Caco-2 (cell line): ENCODE results near the gene AMD1. TPM values are rescaled to one million over a fixed set of nuclear protein-coding genes. Genes with fewer than 3 reads are reported as not detected.
"Not testable (repeated sequence)": the region's sequence is repeated elsewhere in the genome, so short reads cannot be mapped to it uniquely, and the experiment has no call there.

Source experiments
- BruUV-seq: library from RNA; stranded (reverse); fragments of 400-500 nt; replicated peaks from 2 replicates; lab custom pipeline; 2021; lab: Mats Ljungman, UMichigan
- CTCF ChIA-PET: fragments of 300-600 bp; sonication (Branson Sonifier 250); formaldehyde crosslinking; loops from one replicate; lab custom pipeline; 2022; ENCODE audit warnings: antibody characterized with exemption; lab: Charles Lee
- POLR2A ChIA-PET: fragments of 300-600 bp; sonication (Branson Sonifier 250); formaldehyde crosslinking; loops from one replicate; lab custom pipeline; 2022; ENCODE audit warnings: antibody characterized with exemption; lab: Charles Lee
- DNase-seq, 2 experiments: peaks; one replicate each; pipeline versions ENCODE4 v3.0.0 to v3.0.0-alpha.2; 2020 to 2022
- H3K27me3 ChIP-seq: replicated peaks from 2 replicates; pipeline ENCODE4 v1.6.0; 2011; ENCODE audit warnings: low read length; ENCODE audit not compliant: control insufficient read depth, insufficient read depth
- H3K36me3 ChIP-seq: 2 replicates; pipeline ENCODE4 v1.5.1; 2011; ENCODE audit warnings: low read length; ENCODE audit not compliant: control insufficient read depth, insufficient read depth
- H3K4me1 ChIP-seq: fragments of 250-450 bp; sonication (Bioruptor Pico); 2 replicates; pipeline ENCODE4 v1.5.1; 2020; ENCODE audit warnings: mild to moderate bottlenecking
- H3K4me3 ChIP-seq: 2 replicates; pipeline ENCODE4 v1.5.1; 2011; ENCODE audit warnings: low read depth, mild to moderate bottlenecking, control low read depth, low read length
- H3K9me3 ChIP-seq: fragments of 250-450 bp; sonication (Bioruptor Pico); 2 replicates; pipeline ENCODE4 v1.5.1; 2020; ENCODE audit warnings: mild to moderate bottlenecking, moderate library complexity
- H3K27ac Mint-ChIP-seq: one replicate; pipeline ENCODE4 v1.8.0; 2022; ENCODE audit warnings: mixed read lengths; ENCODE audit not compliant: unreplicated experiment
- H3K27me3 Mint-ChIP-seq: one replicate; pipeline ENCODE4 v1.8.0; 2022; ENCODE audit warnings: mixed read lengths; ENCODE audit not compliant: insufficient read depth, unreplicated experiment
- H3K36me3 Mint-ChIP-seq: one replicate; pipeline ENCODE4 v1.8.0; 2022; ENCODE audit warnings: mild to moderate bottlenecking, mixed read lengths; ENCODE audit not compliant: insufficient read depth, unreplicated experiment
- H3K4me1 Mint-ChIP-seq: one replicate; pipeline ENCODE4 v1.8.0; 2022; ENCODE audit warnings: low read depth, mixed read lengths; ENCODE audit not compliant: unreplicated experiment
- H3K4me3 Mint-ChIP-seq: one replicate; pipeline ENCODE4 v1.8.0; 2022; ENCODE audit warnings: mild to moderate bottlenecking, moderate library complexity, mixed read lengths; ENCODE audit not compliant: unreplicated experiment
- H3K9me3 Mint-ChIP-seq: one replicate; pipeline ENCODE4 v1.8.0; 2022; ENCODE audit warnings: mixed read lengths; ENCODE audit not compliant: unreplicated experiment
- CTCF ChIP-seq, 2 experiments: fragments of 200-600 bp in 1 of 2; IDR thresholded peaks; 1 replicate in 1 of 2; 2 replicates in 1 of 2; pipeline versions ENCODE4 v1.5.1 to v1.8.0; 2011 to 2022; ENCODE audit warnings: antibody characterized with exemption in 1 of 2, control low read depth in 1 of 2, inconsistent platforms in 1 of 2, low read depth in 1 of 2, low read length in 1 of 2, mild to moderate bottlenecking in 1 of 2, moderate library complexity in 1 of 2; ENCODE audit not compliant: insufficient read depth in 1 of 2, severe bottlenecking in 1 of 2, unreplicated experiment in 1 of 2
- intact Hi-C: fragments of 100-400 bp; cut with micrococcal nuclease; formaldehyde crosslinking; loops from one replicate; pipeline ENCODE4 v1.10.0; 2022; ENCODE audit not compliant: unreplicated experiment
- total RNA-seq: library from RNA; stranded (reverse); gene quantifications from 2 replicates; pipeline ENCODE4 v1.2.3, GENCODE V29; 2022

AMD1 gene
- total RNA-seq, 1 experiment from 2014 or later = 90.0 TPM

- no TSS peak for BruUV-seq
- POLR2A ChIA-PET = interaction anchor here (1.5 kb wide), 1 partner anchor 46 kb away, joined by 5 read pairs; the partner anchor contains the start of gene AMD1
- H3K9me3 Mint-ChIP-seq = no peaks in the 10 kb centered on the region
- CTCF ChIA-PET = no interaction called here
- no peak overlapping the region for H3K27ac Mint-ChIP-seq
- intact Hi-C loops = no loop called here
- no peak overlapping the region for H3K4me3 ChIP-seq
- H3K4me3 Mint-ChIP-seq = no peak overlapping the region
- no peaks in the 10 kb centered on the region for H3K27me3 Mint-ChIP-seq
- peaks cover 18% of the 10 kb centered on the region for H3K4me1 ChIP-seq
- H3K36me3 ChIP-seq = no peaks in the 10 kb centered on the region
- H3K4me1 Mint-ChIP-seq = peaks cover 10% of the 10 kb centered on the region
- TF ChIP-seq CTCF (IDR thresholded peaks at IDR 0.05; ENCODE audit: insufficient read depth in 1 of 2, low read depth in 1 of 2, low read length in 1 of 2, severe bottlenecking in 1 of 2, unreplicated experiment in 1 of 2) = no peak
- no peaks in the 10 kb centered on the region for H3K36me3 Mint-ChIP-seq
- no peaks in the 10 kb centered on the region for H3K9me3 ChIP-seq
- no peaks in the 10 kb centered on the region for H3K27me3 ChIP-seq
- DNase-seq = no peak
These were observed 46.2 kb upstream of the AMD1 start for GRCh38 chr6:110828396-110828795.

- POLR2A ChIA-PET = no interaction called here
- no peak for TF ChIP-seq CTCF (IDR thresholded peaks at IDR 0.05; ENCODE audit: insufficient read depth in 1 of 2, low read depth in 1 of 2, low read length in 1 of 2, severe bottlenecking in 1 of 2, unreplicated experiment in 1 of 2)
- H3K4me1 Mint-ChIP-seq = no peaks in the 10 kb centered on the region
- CTCF ChIA-PET = no interaction called here
- no peaks in the 10 kb centered on the region for H3K9me3 ChIP-seq
- H3K4me1 ChIP-seq = peaks cover 7% of the 10 kb centered on the region; the same call in 1 of the 2 replicates
- H3K27me3 ChIP-seq = no peaks in the 10 kb centered on the region
- BruUV-seq = no TSS peak
- H3K27ac Mint-ChIP-seq = no peak overlapping the region
- intact Hi-C loops = no loop called here
- no peak for DNase-seq
- H3K36me3 Mint-ChIP-seq = no peaks in the 10 kb centered on the region
- no peaks in the 10 kb centered on the region for H3K27me3 Mint-ChIP-seq
- H3K36me3 ChIP-seq = no peaks in the 10 kb centered on the region
- H3K9me3 Mint-ChIP-seq = no peaks in the 10 kb centered on the region
- H3K4me3 Mint-ChIP-seq = no peak overlapping the region
- no peak overlapping the region for H3K4me3 ChIP-seq
These were observed 43.2 kb upstream of the AMD1 start for GRCh38 chr6:110831405-110831804.

- CTCF ChIA-PET = no interaction called here
- H3K9me3 Mint-ChIP-seq = no peaks in the 10 kb centered on the region
These were observed 40.8 kb upstream of the AMD1 start for GRCh38 chr6:110833831-110834230.

GRCh38 chr6:110835751-110836150 lies 38.8 kb upstream of the AMD1 start:
- H3K27me3 ChIP-seq, DNase-seq, H3K4me1 Mint-ChIP-seq, H3K27ac Mint-ChIP-seq, BruUV-seq, H3K9me3 Mint-ChIP-seq, H3K4me3 Mint-ChIP-seq, CTCF ChIA-PET, POLR2A ChIA-PET, intact Hi-C loops, H3K36me3 Mint-ChIP-seq, H3K4me3 ChIP-seq, H3K36me3 ChIP-seq, H3K4me1 ChIP-seq, H3K9me3 ChIP-seq, H3K27me3 Mint-ChIP-seq: not testable (repeated sequence)

More at GRCh38 chr6:110833831-110834230, 40.8 kb upstream of the AMD1 start:
- Mint-ChIP-seq H3K27ac (no peak overlapping the region), H3K27me3 (no peaks in the 10 kb centered on the region), H3K4me1 (no peaks in the 10 kb centered on the region), H3K4me3 (no peak overlapping the region), H3K36me3 (no peaks in the 10 kb centered on the region)
- no peak overlapping the region for H3K4me3 ChIP-seq
- H3K4me1 ChIP-seq = no peaks in the 10 kb centered on the region
- POLR2A ChIA-PET = no interaction called here
- TF ChIP-seq CTCF (IDR thresholded peaks at IDR 0.05; ENCODE audit: insufficient read depth in 1 of 2, low read depth in 1 of 2, low read length in 1 of 2, severe bottlenecking in 1 of 2, unreplicated experiment in 1 of 2) = no peak
- no peak for DNase-seq
- no peaks in the 10 kb centered on the region for H3K36me3 ChIP-seq
- no peaks in the 10 kb centered on the region for H3K9me3 ChIP-seq
- no peaks in the 10 kb centered on the region for H3K27me3 ChIP-seq
- BruUV-seq = no TSS peak
- intact Hi-C loops = no loop called here
